Measurements from ENCODE around the gene GMPR2.
"Not testable (repeated sequence)": the region's sequence is repeated elsewhere in the genome, so short reads cannot be mapped to it uniquely, and the experiment has no call there.

Gene GMPR2

DNA sequence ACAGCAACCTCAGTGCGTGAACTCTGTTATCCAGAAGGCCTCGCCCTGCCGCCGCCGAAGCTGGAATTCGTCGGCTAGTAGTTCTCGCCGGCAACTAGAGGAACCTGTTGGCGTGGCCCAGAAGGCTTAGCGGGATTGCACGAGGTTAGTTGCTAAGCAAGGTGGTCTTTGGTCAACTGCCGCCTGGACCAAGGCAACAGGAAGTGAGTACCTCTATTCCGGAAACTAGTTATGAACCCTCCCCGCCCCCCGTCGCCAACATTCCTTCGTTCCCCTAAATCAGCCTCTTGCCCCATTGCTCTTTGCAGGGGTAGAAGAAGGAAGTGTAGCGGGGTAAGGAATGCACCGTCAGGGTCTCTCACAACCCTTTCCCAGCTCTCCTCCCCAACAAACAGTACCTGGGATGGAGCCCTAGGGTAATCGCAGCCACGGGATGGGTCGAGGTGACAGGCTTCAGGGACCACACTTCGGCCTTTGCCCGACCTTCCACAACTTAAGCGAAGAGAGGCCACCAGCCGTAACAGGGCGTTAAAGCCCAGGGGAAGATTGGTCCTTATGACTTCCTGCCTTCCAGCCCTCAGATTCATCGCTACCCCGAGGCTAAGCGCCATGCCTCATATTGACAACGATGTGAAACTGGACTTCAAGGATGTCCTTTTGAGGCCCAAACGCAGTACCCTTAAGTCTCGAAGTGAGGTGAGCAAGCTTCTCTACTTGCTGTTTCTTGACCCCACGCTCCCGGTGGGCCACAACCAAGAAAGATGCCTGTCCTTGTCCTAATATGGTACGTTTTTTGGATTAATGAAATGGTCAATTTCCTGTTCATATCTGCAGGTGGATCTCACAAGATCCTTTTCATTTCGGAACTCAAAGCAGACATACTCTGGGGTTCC lies at the start of gene GMPR2:
Gene GMPR2 (plus strand): TSS at position 285 of the 893 bp plus-strand sequence. CDS start 325 bp downstream, at position 610.
- peak; percentile 21 for DNase-seq

- no peak for DNase-seq
Observed at GRCh38 chr14:24183014-24183481, 49.7 kb upstream of the GMPR2 start.

GRCh38 chr14:24184104-24184970 lies 48.4 kb upstream of the GMPR2 start:
- DNase-seq, result no peak

GRCh38 chr14:24185026-24185425 lies 47.7 kb upstream of the GMPR2 start:
- no peak for DNase-seq

- DNase-seq, result no peak
Observed at GRCh38 chr14:24185741-24186140, 47.0 kb upstream of the GMPR2 start.

DNA sequence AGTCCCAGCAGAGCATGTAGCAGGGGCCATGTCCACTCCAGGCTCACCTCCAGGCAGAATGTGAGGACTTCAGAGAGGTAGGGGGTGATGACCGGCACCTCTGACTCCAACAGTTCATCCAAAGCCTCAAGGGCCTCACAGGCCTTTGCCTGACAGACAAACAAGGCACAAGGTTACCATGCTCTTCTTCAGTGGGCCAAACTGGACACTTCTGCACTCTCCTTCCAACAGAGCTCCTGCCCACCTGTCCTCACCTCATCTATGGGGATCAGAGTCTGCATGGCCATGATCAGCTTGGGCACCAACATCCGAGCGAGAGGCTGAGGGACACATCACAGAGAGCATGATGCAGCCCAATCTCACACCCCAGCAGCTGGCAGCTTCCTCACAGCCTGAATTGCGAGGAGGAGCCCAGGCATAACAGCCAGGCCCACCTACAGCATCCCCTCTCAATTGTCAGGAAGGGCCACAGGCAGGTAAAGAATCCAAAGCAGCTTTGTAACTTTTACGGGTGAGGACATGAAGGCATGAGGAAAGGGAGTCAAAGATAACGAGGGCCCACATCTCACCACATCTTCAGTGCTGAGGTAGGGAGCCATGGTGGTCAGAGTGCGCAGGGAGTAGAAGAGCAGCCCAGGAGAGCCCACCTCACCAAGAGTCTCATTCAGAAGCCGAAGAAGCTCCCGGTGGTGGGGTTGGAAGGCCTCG lies 45.7 kb upstream of the GMPR2 start:
- DNase-seq, result no peak

DNA sequence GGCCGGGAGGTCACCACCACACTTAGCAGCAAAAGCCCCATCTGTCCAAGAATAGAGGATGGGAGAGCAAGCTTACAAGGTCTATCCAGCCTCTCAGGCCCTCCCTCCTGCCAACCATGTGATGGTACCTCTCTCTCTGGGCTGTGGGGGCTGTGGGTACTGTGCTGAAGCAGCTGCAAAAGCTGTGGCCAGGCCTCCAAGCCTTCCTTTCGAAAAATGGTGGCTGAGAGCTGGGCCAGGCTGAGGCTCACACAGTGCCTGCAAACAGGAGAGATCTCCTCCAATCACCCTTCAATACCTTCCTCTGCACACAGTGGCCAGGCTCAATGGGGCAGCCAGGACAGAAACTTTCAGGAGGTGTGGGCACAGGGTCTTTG lies 45.2 kb upstream of the GMPR2 start:
- DNase-seq, result no peak

- DNase-seq, result peak; percentile 96
Observed at GRCh38 chr14:24188251-24189058, 44.3 kb upstream of the GMPR2 start, which contains the start of gene IPO4. IPO4 (minus strand) TSS chr14:24188816; CDS start chr14:24188787, 29 bp downstream.

- DNase-seq, result no peak
Observed at GRCh38 chr14:24189059-24189375, 43.7 kb upstream of the GMPR2 start.

GRCh38 chr14:24189460-24189859 lies 43.3 kb upstream of the GMPR2 start:
- DNase-seq, result no peak

GRCh38 chr14:24190416-24190815 lies 42.3 kb upstream of the GMPR2 start:
- no peak for DNase-seq

DNA sequence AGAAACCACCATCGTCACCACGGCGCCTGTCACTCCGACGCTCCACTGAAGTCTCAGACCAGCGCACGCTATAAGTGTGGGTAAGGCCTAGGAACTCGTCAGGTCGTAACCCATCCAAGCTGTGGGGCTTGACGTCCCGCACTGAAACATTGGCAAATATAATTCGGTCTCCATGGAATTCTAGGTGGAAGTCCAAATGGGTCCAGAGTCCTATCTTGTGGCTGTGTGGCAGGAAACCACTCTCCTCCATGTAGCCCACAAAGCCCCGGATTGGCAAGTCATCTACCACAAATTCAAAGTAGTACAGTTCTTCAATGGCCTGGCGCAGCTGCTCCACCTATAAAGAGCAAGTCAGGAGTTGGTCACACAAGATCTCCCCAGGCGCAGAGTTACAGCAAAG lies 39.8 kb upstream of the GMPR2 start:
- no peak for DNase-seq

DNA sequence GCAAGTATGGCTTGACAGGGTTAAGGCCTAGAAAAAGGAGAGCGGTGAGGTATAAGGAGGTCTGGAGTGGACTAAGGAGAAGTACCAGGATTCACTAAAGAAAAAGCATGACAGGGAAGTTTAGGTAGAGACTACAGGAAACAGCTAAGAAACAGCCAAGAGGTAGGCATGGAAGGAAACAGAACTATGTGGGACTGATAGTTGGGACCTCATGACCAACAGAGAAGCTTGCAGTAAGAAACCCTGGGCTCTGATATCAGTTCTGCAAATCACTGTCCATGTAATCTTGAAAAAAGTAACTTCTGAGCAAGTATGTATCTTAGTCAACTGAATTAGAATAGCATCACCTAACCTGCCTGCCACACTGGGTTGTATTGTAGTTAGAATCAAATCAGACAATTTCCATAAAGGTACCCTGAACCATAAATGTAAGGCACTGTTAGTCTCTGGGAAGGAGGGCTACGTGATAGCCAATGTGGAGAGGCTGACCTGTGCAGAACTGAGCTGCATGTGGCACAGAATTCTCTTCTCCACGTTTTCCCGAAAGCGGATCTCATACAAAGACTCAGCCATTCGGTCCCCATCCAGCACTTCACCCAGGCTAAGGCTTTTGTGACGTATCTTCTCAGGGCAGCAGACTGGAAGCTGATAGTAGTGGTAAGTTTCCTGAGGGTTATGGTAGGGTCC lies 38.4 kb upstream of the GMPR2 start:
- DNase-seq, result peak; percentile 29

DNA sequence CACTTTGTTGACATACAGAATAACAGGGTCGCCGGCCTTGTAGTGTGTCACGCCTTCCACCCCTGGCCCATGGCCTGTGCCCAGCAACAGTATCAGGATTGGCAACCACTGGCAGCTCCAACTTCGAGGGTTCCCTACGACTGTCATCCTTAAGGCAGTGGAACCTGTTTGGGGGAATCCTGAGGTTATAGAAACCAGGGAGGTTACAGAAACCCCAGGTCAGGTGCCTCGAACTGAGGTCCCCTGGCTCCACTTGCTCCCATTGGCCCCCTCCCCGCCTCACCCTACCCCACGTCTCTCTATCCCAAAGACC lies 37.9 kb upstream of the GMPR2 start:
- DNase-seq, result no peak

DNA sequence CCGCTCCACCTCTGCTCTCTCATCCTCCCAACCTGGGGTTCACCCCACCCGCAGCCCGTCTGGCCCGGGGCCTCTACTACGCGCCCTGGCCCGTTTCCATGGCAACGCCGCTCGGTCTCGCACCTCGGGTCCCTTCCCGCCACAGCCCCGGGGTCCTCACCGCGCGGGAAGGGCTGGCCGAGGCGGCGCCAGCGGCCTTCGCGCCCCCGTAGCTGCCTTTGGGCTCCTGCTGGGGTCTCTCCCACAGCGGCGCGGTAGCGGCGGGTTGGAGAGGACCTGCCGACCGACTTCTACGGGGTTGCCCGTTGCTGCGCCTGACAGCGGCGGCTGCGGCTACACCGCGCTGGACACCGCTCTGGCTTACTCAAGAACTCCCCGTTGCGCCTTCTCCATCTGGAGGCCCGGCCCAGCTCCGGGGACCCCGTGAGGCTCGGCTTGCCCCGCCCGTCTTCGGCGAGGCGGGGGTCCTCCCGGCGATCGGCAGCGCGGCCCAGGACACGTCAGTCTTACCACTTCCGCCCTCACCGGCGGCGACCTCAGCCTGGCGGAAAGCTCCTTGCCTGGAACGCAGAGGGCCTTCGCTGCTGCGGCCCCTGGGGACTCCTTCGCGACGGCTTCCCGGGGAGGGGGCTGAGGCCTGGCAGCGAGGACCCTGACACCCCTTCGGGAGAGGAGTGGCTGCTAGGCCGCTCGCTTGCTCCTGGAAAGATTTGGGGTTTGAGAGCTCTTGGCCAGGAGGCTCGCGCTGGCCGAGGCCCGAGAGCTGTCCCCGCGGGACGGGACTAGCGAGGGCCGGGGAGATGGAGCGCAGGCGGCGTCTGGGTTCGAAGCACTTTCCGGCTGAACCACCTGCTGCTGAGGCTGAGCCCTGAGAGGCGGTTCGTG lies 37.3 kb upstream of the GMPR2 start, which contains the start of gene TM9SF1:
Gene TM9SF1 (minus strand): TSS at position 256 of the 885 bp plus-strand sequence. CDS start 422 bp downstream, outside the sequence.
- peak; percentile 86 for DNase-seq

- DNase-seq, result peak; percentile 50
Observed at GRCh38 chr14:24196071-24197055, 36.4 kb upstream of the GMPR2 start.

GRCh38 chr14:24197056-24197450 lies 35.7 kb upstream of the GMPR2 start:
- no peak for DNase-seq

- no peak for DNase-seq
Observed at GRCh38 chr14:24198814-24199524, 33.8 kb upstream of the GMPR2 start.

DNA sequence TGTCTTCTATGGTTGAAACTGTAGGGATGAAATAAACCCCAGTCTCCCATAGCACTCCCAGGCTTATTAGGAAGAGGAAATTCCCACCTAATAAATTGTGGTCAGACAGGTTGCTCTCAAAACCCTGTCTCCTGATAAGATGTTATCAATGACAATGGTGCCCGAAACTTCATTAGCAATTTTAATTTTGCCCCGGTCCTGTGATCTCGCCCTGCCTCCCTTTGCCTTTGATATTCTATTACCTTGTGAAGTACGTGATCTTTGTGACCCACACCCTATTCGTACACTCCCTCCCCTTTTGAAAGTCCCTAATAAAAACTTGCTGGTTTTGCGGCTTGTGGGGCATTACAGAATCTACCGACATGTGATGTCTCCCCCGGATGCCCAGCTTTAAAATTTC lies 30.2 kb upstream of the GMPR2 start:
- DNase-seq, result not testable (repeated sequence)

All from inflammatory macrophage treated with lipopolysaccharide for 4 hours (primary cell).